ENCODE measurements around the gene NAT10. TPM values are rescaled to one million over a fixed set of nuclear protein-coding genes. Genes with fewer than 3 reads are reported as not detected.

The NAT10 gene
- polyA plus RNA-seq, 1 donor from 2014 or later: 12.7 TPM

DNA sequence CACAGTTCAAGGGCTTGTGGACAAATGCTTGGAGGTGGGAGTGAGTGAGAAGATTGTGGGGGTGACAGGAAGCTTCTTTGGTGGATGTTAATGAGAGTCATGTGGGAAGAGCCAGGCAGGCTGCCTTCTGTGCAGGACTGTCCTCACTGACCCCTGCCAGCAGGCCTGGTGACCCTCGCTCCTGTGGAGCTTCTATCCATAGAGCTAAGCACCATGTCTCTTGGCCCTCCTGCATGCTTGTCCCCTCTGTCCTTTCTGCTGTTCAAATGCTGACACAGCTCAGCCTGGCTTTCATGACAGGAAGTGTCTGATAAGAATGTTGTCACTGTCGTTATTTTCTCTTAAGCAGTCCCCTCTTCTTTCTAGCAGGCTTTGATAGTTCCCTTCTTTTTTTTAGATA, 37.6 kb downstream of the NAT10 start:
- peaks cover 14% of the 10 kb centered on the region for H3K36me3 ChIP-seq (ENCODE audit: insufficient read depth, low read length)
- no peak overlapping the region for H3K27ac ChIP-seq (ENCODE audit: low read length)
- H4K20me1 ChIP-seq (ENCODE audit: insufficient read depth): no peaks in the 10 kb centered on the region
- TF ChIP-seq POLR2AphosphoS5 (IDR thresholded peaks at IDR 0.05): no peak
- TF ChIP-seq CTCF (IDR thresholded peaks at IDR 0.05; ENCODE audit: poor library complexity, severe bottlenecking): no peak
- no peak for TF ChIP-seq TAF1 (IDR thresholded peaks at IDR 0.05; ENCODE audit: low read depth)
- no peak for TF ChIP-seq MXI1 (conservative IDR thresholded peaks at IDR 0.05; ENCODE audit: poor library complexity, severe bottlenecking)
- no peak for TF ChIP-seq EZH2 (IDR thresholded peaks at IDR 0.05; ENCODE audit: borderline replicate concordance, insufficient read depth, low read length, poor library complexity, severe bottlenecking)
- TF ChIP-seq RAD21 (conservative IDR thresholded peaks at IDR 0.05): no peak
- no peak for TF ChIP-seq SMC3 (conservative IDR thresholded peaks at IDR 0.05; ENCODE audit: poor library complexity)
- no peak for TF ChIP-seq REST (IDR thresholded peaks at IDR 0.05; ENCODE audit: borderline replicate concordance)
- TF ChIP-seq EP300 (conservative IDR thresholded peaks at IDR 0.05; ENCODE audit: poor library complexity, severe bottlenecking): no peak
- H3F3A ChIP-seq (ENCODE audit: insufficient read depth, low read length, poor library complexity, severe bottlenecking): no peaks in the 10 kb centered on the region
- no peak overlapping the region for H2AFZ ChIP-seq (ENCODE audit: low read depth, low read length)
- no peaks in the 10 kb centered on the region for H3K27me3 ChIP-seq (ENCODE audit: insufficient read depth, low read depth, low read length)
- no peak overlapping the region for H3K9ac ChIP-seq (ENCODE audit: low read length)
- no peaks in the 10 kb centered on the region for H3K9me2 ChIP-seq (ENCODE audit: insufficient read depth, low read length)
- no peaks in the 10 kb centered on the region for H3K79me2 ChIP-seq (replicated peaks; ENCODE audit: insufficient read depth, low read length)
- H3K4me2 ChIP-seq (ENCODE audit: low read length): no peak overlapping the region
- H3K4me3 ChIP-seq (ENCODE audit: low read length): no peak overlapping the region
- H3K9me3 ChIP-seq (ENCODE audit: low read length): no peaks in the 10 kb centered on the region

GRCh38 chr11:34145073-34145472, 39.6 kb downstream of the NAT10 start:
- Histone ChIP-seq H3K9me2 (ENCODE audit: insufficient read depth, low read length) (no peaks in the 10 kb centered on the region), H3K4me2 (ENCODE audit: low read length) (no peak overlapping the region), H3K79me2 (replicated peaks; ENCODE audit: insufficient read depth, low read length) (no peaks in the 10 kb centered on the region), H3K27me3 (ENCODE audit: insufficient read depth, low read depth, low read length) (no peaks in the 10 kb centered on the region), H3K4me3 (ENCODE audit: low read length) (no peak overlapping the region), H3K27ac (ENCODE audit: low read length) (no peak overlapping the region), H3K9ac (ENCODE audit: low read length) (no peak overlapping the region), H3K9me3 (ENCODE audit: low read length) (no peaks in the 10 kb centered on the region), H3K36me3 (ENCODE audit: insufficient read depth, low read length) (peaks cover 14% of the 10 kb centered on the region), H2AFZ (ENCODE audit: low read depth, low read length) (no peak overlapping the region), H3F3A (ENCODE audit: insufficient read depth, low read length, poor library complexity, severe bottlenecking) (no peaks in the 10 kb centered on the region), H4K20me1 (ENCODE audit: insufficient read depth) (no peaks in the 10 kb centered on the region)
- TF ChIP-seq RAD21 (conservative IDR thresholded peaks at IDR 0.05) (no peak), REST (IDR thresholded peaks at IDR 0.05; ENCODE audit: borderline replicate concordance) (no peak), POLR2AphosphoS5 (IDR thresholded peaks at IDR 0.05) (no peak), MXI1 (conservative IDR thresholded peaks at IDR 0.05; ENCODE audit: poor library complexity, severe bottlenecking) (no peak), CTCF (IDR thresholded peaks at IDR 0.05; ENCODE audit: poor library complexity, severe bottlenecking) (no peak), EZH2 (IDR thresholded peaks at IDR 0.05; ENCODE audit: borderline replicate concordance, insufficient read depth, low read length, poor library complexity, severe bottlenecking) (no peak)

Data from neural cell (in vitro differentiated cells).